CD1c-positive myeloid dendritic cell (primary cell): ENCODE results near the gene RPIA.
"Not testable (repeated sequence)": the region's sequence is repeated elsewhere in the genome, so short reads cannot be mapped to it uniquely, and the experiment has no call there.

ENCODE experiments used
- DNase-seq: peaks from one replicate; pipeline ENCODE4 v3.0.0-alpha.2; 2016; ENCODE audit errors: extremely low spot score

Gene RPIA

DNA sequence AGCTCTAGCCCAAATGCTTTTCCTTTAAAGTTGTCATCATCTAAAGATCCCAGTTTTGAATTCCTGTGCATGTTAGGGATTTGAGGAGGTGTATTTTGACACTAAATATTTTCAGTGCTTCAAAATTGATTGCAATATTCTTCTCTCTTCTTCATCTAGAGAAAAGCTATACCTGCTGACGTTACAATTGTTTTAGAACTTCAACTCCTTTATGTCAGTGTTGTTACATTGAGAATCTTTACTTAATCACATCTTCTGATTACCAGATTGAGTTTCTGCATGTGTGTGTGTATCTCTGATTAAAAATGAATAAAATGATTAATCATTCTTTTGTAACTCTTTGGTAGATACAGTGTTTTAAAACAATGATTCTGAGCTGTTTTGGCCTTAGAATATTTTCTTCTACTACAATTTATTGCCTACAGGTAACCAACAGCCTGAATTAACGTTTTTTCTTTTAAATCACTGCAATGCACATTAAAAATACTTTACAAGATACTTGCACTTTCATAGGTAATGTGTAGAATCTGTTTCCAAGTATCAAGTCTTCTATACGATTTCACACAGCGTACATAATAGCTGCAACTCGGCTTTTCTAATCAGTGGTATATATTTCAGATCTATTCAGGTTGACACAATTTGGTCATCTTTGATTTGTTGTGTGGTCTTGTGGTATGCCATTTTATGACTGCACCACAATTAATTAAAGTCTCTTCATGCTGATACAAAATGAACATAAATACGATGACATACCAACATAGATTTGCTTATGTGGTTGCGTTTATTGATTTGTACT lies 82.0 kb downstream of the RPIA start:
- DNase-seq = not testable (repeated sequence)

DNA sequence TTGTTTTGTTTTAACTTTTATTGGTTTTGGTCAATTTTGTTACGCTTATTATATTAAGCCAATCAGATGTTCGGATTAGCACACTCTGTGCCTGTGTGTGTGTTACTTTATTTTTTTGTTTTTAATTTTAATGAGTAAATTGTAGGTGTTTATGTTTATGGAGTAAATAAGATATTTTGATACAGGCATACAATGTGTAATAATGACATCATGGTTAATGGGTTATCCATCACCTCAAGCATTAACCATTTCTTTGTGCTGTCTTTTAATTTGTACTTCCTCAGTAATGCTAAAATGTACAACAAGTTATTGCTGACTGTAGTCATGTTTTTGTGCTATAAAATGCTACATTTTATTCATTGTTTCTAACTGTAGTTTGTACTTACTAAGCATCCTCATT lies 97.7 kb downstream of the RPIA start:
- DNase-seq = not testable (repeated sequence)

DNA sequence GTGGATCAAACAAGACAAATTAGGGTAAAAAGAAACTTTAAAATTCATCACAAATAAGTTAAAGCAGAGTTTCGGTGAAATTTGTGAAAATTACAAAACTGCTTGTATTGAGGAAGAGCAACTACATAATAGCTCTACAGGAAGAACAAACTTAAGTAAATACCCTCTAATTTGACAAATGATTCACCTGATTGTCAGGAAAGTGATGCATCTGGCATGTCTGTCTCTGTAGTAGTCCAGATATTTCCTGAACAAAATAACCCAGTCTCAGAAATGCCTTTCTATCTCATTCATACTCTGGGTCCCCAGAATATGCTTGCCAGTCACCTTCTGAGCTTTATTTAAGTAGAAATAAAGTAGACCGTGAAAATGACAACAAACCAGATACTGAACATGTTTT lies 104.5 kb downstream of the RPIA start:
- DNase-seq = not testable (repeated sequence)

DNA sequence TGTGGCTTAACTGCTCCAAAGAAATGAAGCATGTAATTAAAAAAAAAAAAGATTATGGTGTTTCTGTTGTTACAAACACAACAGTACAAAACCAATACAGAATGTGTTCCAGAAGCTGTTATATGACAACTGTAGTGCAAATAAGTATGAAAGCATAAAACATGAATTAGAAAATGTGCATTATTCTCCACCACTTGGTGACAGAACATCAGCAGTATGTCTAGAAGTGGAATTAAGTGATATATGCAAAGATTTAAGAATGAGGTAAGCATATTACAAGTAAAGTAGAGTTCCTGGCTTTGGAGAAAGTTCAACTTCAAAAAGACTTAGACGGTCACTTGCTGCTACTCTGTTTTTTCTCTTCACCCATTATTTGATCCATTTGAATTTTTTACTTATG lies 105.0 kb downstream of the RPIA start:
- not testable (repeated sequence) for DNase-seq

DNA sequence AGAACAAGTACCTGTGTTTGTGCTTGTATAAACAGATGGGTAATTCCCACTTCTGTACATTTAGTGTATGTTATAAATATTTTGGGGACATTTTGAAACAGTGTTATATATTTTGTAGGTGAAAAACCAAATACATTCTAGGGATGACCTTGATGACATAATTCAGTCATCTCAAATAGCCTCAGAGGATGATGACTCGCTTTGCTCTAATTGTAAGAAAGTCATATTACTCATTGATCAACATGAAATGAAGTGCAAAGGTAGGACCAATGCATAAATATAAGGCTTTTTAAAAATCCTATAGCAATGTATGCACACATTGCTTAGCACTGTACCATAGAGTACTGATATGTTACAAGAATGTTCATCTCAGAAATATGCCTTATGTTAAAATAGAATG lies 105.7 kb downstream of the RPIA start:
- not testable (repeated sequence) for DNase-seq
